Measurements from ENCODE around the gene RALGAPA2.

DNA sequence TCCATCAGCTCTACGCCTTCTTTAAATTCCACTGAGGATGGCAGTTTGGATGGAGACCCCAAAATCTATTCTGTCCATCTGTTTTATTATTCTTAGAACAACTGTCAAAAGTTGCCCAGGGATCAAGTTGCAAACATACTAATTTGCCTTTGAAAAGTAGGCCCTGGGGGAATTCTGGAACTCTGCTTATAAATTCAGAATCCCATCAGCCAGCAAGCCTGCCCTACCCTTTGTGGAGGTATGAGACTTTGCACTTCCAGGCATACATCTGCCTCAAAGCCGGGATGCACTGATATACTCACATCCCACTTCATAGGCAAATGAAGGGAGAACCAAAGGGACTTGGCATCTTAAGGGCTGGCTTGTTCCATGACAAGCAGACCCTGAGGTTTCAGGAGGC is 250.9 kb downstream of the RALGAPA2 start:
- TF ChIP-seq, protein P1, sequence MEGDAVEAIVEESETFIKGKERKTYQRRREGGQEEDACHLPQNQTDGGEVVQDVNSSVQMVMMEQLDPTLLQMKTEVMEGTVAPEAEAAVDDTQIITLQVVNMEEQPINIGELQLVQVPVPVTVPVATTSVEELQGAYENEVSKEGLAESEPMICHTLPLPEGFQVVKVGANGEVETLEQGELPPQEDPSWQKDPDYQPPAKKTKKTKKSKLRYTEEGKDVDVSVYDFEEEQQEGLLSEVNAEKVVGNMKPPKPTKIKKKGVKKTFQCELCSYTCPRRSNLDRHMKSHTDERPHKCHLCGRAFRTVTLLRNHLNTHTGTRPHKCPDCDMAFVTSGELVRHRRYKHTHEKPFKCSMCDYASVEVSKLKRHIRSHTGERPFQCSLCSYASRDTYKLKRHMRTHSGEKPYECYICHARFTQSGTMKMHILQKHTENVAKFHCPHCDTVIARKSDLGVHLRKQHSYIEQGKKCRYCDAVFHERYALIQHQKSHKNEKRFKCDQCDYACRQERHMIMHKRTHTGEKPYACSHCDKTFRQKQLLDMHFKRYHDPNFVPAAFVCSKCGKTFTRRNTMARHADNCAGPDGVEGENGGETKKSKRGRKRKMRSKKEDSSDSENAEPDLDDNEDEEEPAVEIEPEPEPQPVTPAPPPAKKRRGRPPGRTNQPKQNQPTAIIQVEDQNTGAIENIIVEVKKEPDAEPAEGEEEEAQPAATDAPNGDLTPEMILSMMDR (IDR thresholded peaks at IDR 0.05): no peak
- no peak for TF ChIP-seq ZFX (IDR thresholded peaks at IDR 0.05; ENCODE audit: borderline replicate concordance)
